CD4-positive, alpha-beta T cell (primary cell): ENCODE measurements around the gene PRRC1. TPM values are rescaled to one million over a fixed set of nuclear protein-coding genes. Genes with fewer than 3 reads are reported as not detected.
"Not testable (repeated sequence)": the region's sequence is repeated elsewhere in the genome, so short reads cannot be mapped to it uniquely, and the experiment has no call there.

Source experiments
- ATAC-seq: fragments of 200-7000 bp; cut with Tn5 transposase; one replicate; pipeline ENCODE4 v1.10.0; 2022; ENCODE audit warnings: mild to moderate bottlenecking; ENCODE audit not compliant: poor library complexity
- CTCF ChIA-PET: fragments of 350-600 bp; sonication (Branson Sonifier 250); formaldehyde crosslinking; loops from one replicate; lab custom pipeline; 2021; ENCODE audit warnings: antibody characterized with exemption, inconsistent platforms; lab: Charles Lee
- POLR2A ChIA-PET: fragments of 350-600 bp; sonication (Branson Sonifier 250); formaldehyde crosslinking; loops from one replicate; lab custom pipeline; 2021; ENCODE audit warnings: antibody characterized with exemption, inconsistent platforms; lab: Charles Lee
- DNase-seq, 14 experiments: peaks; one replicate each; pipeline ENCODE4 v3.0.0-alpha.2; 2013 to 2020; ENCODE audit warnings: mixed read lengths in 2 of 14
- H3K27ac ChIP-seq, 2 donors: one replicate each; pipeline versions ENCODE4 v1.5.1 to v1.7.0; 2013; ENCODE audit warnings: low read length in 2 of 2, low read depth in 1 of 2, mild to moderate bottlenecking in 1 of 2
- H3K27me3 ChIP-seq, 2 experiments: 1 replicate in 1 of 2; 2 replicates in 1 of 2; pipeline versions ENCODE4 v1.6.1 to v1.7.0; 2013; ENCODE audit warnings: low read length in 2 of 2, control low read depth in 1 of 2, mild to moderate bottlenecking in 1 of 2, moderate library complexity in 1 of 2; ENCODE audit not compliant: insufficient read depth in 2 of 2, control insufficient read depth in 1 of 2
- H3K36me3 ChIP-seq: one replicate; pipeline ENCODE4 v1.6.1; 2013; ENCODE audit warnings: low read length, control low read depth; ENCODE audit not compliant: insufficient read depth
- H3K4me1 ChIP-seq: one replicate; pipeline ENCODE4 v1.6.1; 2013; ENCODE audit warnings: low read length, control low read depth; ENCODE audit not compliant: insufficient read depth
- H3K4me3 ChIP-seq: one replicate; pipeline ENCODE4 v1.5.1; 2013; ENCODE audit warnings: mild to moderate bottlenecking, low read length, moderate library complexity
- H3K9me3 ChIP-seq, 2 experiments: 1 replicate in 1 of 2; 2 replicates in 1 of 2; pipeline versions ENCODE4 v1.6.1 to v1.7.0; 2013; ENCODE audit warnings: low read length in 2 of 2, mild to moderate bottlenecking in 2 of 2, control low read depth in 1 of 2, moderate library complexity in 1 of 2; ENCODE audit not compliant: control insufficient read depth in 1 of 2, insufficient read depth in 1 of 2
- H3K27ac Mint-ChIP-seq: one replicate; pipeline ENCODE4 v1.8.0; 2020; ENCODE audit warnings: mixed read lengths
- H3K27me3 Mint-ChIP-seq: one replicate; pipeline ENCODE4 v1.8.0; 2021; ENCODE audit warnings: mixed read lengths
- H3K36me3 Mint-ChIP-seq: one replicate; pipeline ENCODE4 v1.8.0; 2021; ENCODE audit warnings: low read depth, mixed read lengths
- H3K4me1 Mint-ChIP-seq: one replicate; pipeline ENCODE4 v1.8.0; 2021; ENCODE audit warnings: low read depth, mixed read lengths
- H3K4me3 Mint-ChIP-seq: one replicate; pipeline ENCODE4 v1.8.0; 2020; ENCODE audit warnings: mild to moderate bottlenecking, mixed read lengths
- H3K9me3 Mint-ChIP-seq: one replicate; pipeline ENCODE4 v1.8.0; 2020; ENCODE audit warnings: mixed read lengths
- intact Hi-C, 2 experiments: fragments of 100-400 bp; cut with DNase I in 1 of 2; cut with micrococcal nuclease in 1 of 2; formaldehyde crosslinking; loops; one replicate each; pipeline versions ENCODE4 v1.15.1 to v1.9.0; 2023 to 2025; cut with DNase I, micrococcal nuclease
- total RNA-seq, 174 experiments: library from RNA in 2 of 174; stranded (reverse) in 2 of 174; gene quantifications; one replicate each; pipeline ENCODE4 v1.2.3 and lab custom pipeline; 2021 to 2026
- TF ChIP-seq, protein P1 (sequence below): fragments of 200-600 bp; IDR thresholded peaks from one replicate; pipeline ENCODE4 v1.8.0; 2022; ENCODE audit warnings: antibody characterized with exemption, mild to moderate bottlenecking

Gene PRRC1
- total RNA-seq, 2 experiments from 2014 or later: 32.0 to 33.8 TPM

DNA sequence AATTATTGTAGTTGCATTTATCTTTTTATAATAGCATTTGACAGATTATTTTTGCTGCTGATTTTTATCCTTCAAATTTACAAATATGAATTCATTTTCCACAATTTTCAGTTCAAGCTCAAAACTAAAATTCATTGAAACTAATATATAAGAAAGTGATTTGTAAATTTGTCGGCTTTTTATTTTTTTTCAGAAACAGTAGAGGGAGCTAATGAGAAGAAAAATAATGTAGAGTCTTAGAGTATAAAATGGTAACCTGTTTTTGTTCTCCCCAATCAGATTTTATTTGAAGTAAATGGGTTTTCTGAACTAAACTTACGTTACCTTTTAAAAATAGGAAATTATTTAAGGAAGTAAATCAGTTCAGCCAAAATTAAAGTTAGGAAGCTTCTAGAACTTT, 19.2 kb downstream of the PRRC1 start:
- H3K27ac Mint-ChIP-seq: no peak overlapping the region
- H3K27me3 Mint-ChIP-seq: no peaks in the 10 kb centered on the region
- peaks cover 91% of the 10 kb centered on the region for H3K36me3 Mint-ChIP-seq
- CTCF ChIA-PET: no interaction called here
- DNase-seq: no peak
- no peaks in the 10 kb centered on the region for H3K4me1 ChIP-seq
- no peak overlapping the region for H3K27ac ChIP-seq
- no peaks in the 10 kb centered on the region for H3K27me3 ChIP-seq
- intact Hi-C loops: no loop called here
- TF ChIP-seq, protein P1, sequence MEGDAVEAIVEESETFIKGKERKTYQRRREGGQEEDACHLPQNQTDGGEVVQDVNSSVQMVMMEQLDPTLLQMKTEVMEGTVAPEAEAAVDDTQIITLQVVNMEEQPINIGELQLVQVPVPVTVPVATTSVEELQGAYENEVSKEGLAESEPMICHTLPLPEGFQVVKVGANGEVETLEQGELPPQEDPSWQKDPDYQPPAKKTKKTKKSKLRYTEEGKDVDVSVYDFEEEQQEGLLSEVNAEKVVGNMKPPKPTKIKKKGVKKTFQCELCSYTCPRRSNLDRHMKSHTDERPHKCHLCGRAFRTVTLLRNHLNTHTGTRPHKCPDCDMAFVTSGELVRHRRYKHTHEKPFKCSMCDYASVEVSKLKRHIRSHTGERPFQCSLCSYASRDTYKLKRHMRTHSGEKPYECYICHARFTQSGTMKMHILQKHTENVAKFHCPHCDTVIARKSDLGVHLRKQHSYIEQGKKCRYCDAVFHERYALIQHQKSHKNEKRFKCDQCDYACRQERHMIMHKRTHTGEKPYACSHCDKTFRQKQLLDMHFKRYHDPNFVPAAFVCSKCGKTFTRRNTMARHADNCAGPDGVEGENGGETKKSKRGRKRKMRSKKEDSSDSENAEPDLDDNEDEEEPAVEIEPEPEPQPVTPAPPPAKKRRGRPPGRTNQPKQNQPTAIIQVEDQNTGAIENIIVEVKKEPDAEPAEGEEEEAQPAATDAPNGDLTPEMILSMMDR: peak; percentile 30
- peaks cover 64% of the 10 kb centered on the region for H3K36me3 ChIP-seq
- POLR2A ChIA-PET: interaction anchor here (0.6 kb wide), 2 partner anchors 328 to 725 kb away, joined by 3 to 4 read pairs; no protein-coding TSS in a partner anchor
- no peaks in the 10 kb centered on the region for H3K9me3 Mint-ChIP-seq
- no peak for ATAC-seq
- H3K9me3 ChIP-seq: no peaks in the 10 kb centered on the region
- H3K4me3 ChIP-seq: no peak overlapping the region
- H3K4me3 Mint-ChIP-seq: no peak overlapping the region
- peaks cover 13% of the 10 kb centered on the region for H3K4me1 Mint-ChIP-seq

DNA sequence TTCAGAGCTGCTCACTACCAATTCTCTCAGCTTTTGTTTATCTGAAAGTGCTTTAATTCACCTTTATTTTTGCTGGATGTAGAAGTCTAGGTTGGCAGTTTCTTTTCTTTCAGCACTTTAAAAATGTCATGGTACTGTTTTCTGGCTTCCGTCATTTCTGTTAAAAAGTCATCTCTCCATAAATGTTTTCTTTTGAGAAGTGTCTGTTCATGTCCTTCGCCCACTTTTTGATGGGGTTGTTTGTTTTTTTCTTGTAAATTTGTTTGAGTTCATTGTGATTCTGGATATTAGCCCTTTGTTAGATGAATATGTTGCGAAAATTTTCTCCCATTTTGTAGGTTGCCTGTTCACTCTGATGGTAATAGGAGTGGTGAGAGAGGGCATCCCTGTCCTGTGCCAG, 23.1 kb downstream of the PRRC1 start:
- peaks cover 35% of the 10 kb centered on the region for H3K36me3 ChIP-seq
- H3K4me3 ChIP-seq, H3K27me3 Mint-ChIP-seq, POLR2A ChIA-PET, intact Hi-C loops, DNase-seq, CTCF ChIA-PET, ATAC-seq, H3K27ac ChIP-seq, H3K9me3 Mint-ChIP-seq, H3K4me1 ChIP-seq, H3K9me3 ChIP-seq, H3K27me3 ChIP-seq, H3K27ac Mint-ChIP-seq, H3K4me3 Mint-ChIP-seq: not testable (repeated sequence)
- peaks cover 14% of the 10 kb centered on the region for H3K4me1 Mint-ChIP-seq
- H3K36me3 Mint-ChIP-seq: peaks cover 77% of the 10 kb centered on the region

DNA sequence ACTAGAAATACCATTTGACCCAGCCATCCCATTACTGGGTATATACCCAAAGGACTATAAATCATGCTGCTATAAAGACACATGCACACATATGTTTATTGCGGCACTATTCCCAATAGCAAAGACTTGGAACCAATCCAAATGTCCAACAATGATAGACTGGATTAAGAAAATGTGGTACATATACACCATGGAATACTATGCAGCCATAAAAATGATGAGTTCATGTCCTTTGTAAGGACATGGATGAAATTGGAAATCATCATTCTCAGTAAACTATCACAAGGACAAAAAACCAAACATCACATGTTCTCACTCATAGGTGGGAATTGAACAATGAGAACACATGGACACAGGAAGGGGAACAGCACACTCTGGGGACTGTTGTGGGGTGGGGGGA, 27.8 kb downstream of the PRRC1 start:
- POLR2A ChIA-PET, ATAC-seq, H3K4me1 ChIP-seq, H3K9me3 Mint-ChIP-seq, H3K4me3 ChIP-seq, H3K27me3 ChIP-seq, H3K9me3 ChIP-seq, H3K27me3 Mint-ChIP-seq, CTCF ChIA-PET, H3K27ac Mint-ChIP-seq, DNase-seq, H3K4me3 Mint-ChIP-seq, H3K27ac ChIP-seq, intact Hi-C loops: not testable (repeated sequence)
- H3K36me3 Mint-ChIP-seq: peaks cover 76% of the 10 kb centered on the region
- H3K36me3 ChIP-seq: peaks cover 13% of the 10 kb centered on the region
- peaks cover 18% of the 10 kb centered on the region for H3K4me1 Mint-ChIP-seq

DNA sequence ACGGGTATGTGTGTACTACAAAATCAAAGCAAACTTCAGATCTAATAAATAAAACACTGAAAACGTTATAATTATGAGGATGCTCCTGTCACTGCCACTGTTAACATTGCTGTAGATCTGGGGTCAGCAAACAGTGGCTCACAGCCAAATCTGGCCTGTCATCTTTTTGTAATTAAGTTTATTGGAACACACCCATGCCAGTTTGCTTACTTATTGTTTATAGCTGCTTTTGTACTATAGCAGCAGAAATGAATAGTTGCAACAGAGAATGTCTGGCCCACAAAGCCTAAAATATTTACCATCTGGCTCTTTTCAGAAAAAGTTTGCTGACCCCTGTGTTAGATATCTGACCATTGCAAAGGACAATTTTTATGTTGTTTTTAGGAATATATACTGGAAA, 32.1 kb downstream of the PRRC1 start:
- Mint-ChIP-seq H3K27me3 (no peaks in the 10 kb centered on the region), H3K9me3 (no peaks in the 10 kb centered on the region), H3K36me3 (peaks cover 94% of the 10 kb centered on the region), H3K4me1 (peaks cover 11% of the 10 kb centered on the region), H3K27ac (no peak overlapping the region), H3K4me3 (no peak overlapping the region)
- no peaks in the 10 kb centered on the region for H3K27me3 ChIP-seq
- H3K36me3 ChIP-seq: peaks cover 42% of the 10 kb centered on the region
- peaks cover 0 to under 1% of the 10 kb centered on the region in 2 experiments for H3K9me3 ChIP-seq
- no peak overlapping the region for H3K27ac ChIP-seq
- POLR2A ChIA-PET: no interaction called here
- intact Hi-C loops: no loop called here
- DNase-seq (no peak), ATAC-seq (no peak)
- H3K4me3 ChIP-seq: no peak overlapping the region
- TF ChIP-seq, protein P1: no peak
- CTCF ChIA-PET: interaction anchor here (1.1 kb wide), 1 partner anchor 10 kb away, joined by 3 read pairs; no protein-coding TSS in a partner anchor
- H3K4me1 ChIP-seq: no peaks in the 10 kb centered on the region
